Lung (tissue), 12 donors: ENCODE results near the gene CAND2. TPM values are rescaled to one million over a fixed set of nuclear protein-coding genes. Genes with fewer than 3 reads are reported as not detected.
A peak's percentile ranks its signal among the peaks of the same experiment; 100 is the strongest.

ENCODE experiments used
- ATAC-seq: fragments of 200-7000 bp; cut with Tn5 transposase; one replicate; pipeline ENCODE4 v1.9.1; 2020; ENCODE audit warnings: moderate number of reproducible peaks; ENCODE audit not compliant: insufficient read depth, low FRiP score
- DNase-seq, 3 donors: peaks; one replicate each; pipeline ENCODE4 v3.0.0-alpha.2; 2013 to 2017
- H3K27ac ChIP-seq, 2 donors: one replicate each; pipeline ENCODE4 v1.5.1; 2013; ENCODE audit warnings: mild to moderate bottlenecking in 2 of 2, moderate library complexity in 2 of 2, control low read depth in 1 of 2, inconsistent platforms in 1 of 2, low read depth in 1 of 2, low read length in 1 of 2
- H3K27me3 ChIP-seq, 3 donors: one replicate each; pipeline ENCODE4 v1.5.1; 2013; ENCODE audit warnings: low read length in 2 of 3; ENCODE audit not compliant: control insufficient read depth in 3 of 3, insufficient read depth in 3 of 3
- H3K36me3 ChIP-seq, 4 donors: one replicate each; pipeline ENCODE4 v1.5.1; 2013; ENCODE audit warnings: low read length in 4 of 4, mild to moderate bottlenecking in 1 of 4, moderate library complexity in 1 of 4; ENCODE audit not compliant: control insufficient read depth in 4 of 4, insufficient read depth in 4 of 4
- H3K4me1 ChIP-seq, 5 donors: one replicate each; pipeline ENCODE4 v1.5.1; 2013; ENCODE audit warnings: low read length in 5 of 5, mild to moderate bottlenecking in 2 of 5, moderate library complexity in 1 of 5; ENCODE audit not compliant: control insufficient read depth in 5 of 5, insufficient read depth in 5 of 5
- H3K4me3 ChIP-seq: one replicate; pipeline ENCODE4 v1.5.1; 2013; ENCODE audit warnings: mild to moderate bottlenecking, control low read depth, moderate library complexity
- H3K9ac ChIP-seq, 2 donors: one replicate each; pipeline ENCODE4 v1.5.1; 2013; ENCODE audit warnings: low read length in 2 of 2, control low read depth in 1 of 2; ENCODE audit not compliant: insufficient read depth in 1 of 2
- H3K9me3 ChIP-seq, 4 donors: one replicate each; pipeline ENCODE4 v1.5.1; 2013; ENCODE audit warnings: low read length in 3 of 4, mild to moderate bottlenecking in 1 of 4, moderate library complexity in 1 of 4; ENCODE audit not compliant: control insufficient read depth in 4 of 4, insufficient read depth in 3 of 4
- CTCF ChIP-seq: IDR thresholded peaks from 2 replicates; pipeline ENCODE4 v1.5.1; 2012; ENCODE audit warnings: mild to moderate bottlenecking; ENCODE audit errors: control extremely low read depth, extremely low read depth
- WGBS, 2 donors: extraction: QIAGEN DNeasy Blood & Tissue Kit; methylation state at CpG; one replicate each; pipeline ENCODE4 v1.1.7; 2013; 5-methylcytosine and 5-hydroxymethylcytosine counted together
- polyA plus RNA-seq, 2 donors: library from polyadenylated mRNA; stranded (reverse); fragments of 200-250 nt; gene quantifications; one replicate each; pipeline ENCODE4 v1.2.1, GENCODE V29; 2013
- total RNA-seq, 2 donors: library from RNA; depleted of rRNA in 1 of 2; stranded (reverse); fragments of >200 nt in 1 of 2; gene quantifications; one replicate each; pipeline ENCODE4 v1.2.1, GENCODE V29; 2014 to 2021
- donor health status: control.
- donor health status: control.
- donor health status: Bipolar disorder and iron deficiency.
- donor health status: healthy.
- donor health status: DM: yes; HTN: yes; CAD: no.

Gene CAND2
- total and polyA plus RNA-seq, 4 donors: 1.0 to 5.9 (median 3.6) TPM

DNA sequence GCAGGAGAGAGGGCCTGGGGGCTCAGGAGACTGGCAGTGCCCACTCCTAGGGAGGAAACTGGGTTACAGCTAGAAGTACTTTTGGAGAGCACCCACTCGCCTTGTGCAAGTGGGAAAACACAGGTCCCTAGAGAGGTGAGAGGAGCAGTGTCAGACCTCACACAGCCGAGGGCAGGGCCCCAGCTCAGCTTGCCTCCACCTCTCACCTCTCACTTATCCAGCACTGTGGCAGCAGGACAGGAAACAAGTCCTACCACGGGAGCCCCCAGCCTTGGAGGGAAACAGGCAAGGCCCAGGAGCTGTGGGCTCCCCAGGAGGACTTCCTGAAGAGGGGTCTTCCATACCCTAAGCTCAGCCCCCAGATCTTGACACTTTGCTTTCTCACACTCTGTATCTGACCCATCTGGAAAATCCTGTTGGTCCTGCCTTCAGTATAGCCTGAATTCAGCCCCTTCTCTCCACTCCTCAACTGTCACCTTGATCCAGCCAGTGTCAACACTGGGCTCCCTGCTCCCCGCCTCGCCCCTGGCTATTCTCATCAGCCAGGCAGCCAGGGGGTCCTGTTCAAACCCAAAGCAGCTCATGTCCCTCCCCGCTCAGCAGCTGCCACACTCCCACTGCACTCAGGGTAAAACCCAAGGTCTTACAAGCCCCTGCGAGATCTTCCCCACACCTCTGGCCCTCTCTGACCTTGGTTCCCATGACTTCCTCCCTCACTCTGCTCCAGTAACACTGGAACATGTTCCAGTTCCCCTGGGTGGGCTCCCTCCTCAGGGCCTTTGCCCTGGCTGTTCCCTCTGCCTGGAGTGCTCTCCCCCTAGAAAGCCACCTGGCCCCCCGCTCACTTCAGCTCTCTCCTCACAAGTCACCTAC, 36.6 kb upstream of the CAND2 start:
- no peaks in the 10 kb centered on the region for H3K36me3 ChIP-seq
- no peak overlapping the region for H3K27ac ChIP-seq
- H3K4me1 ChIP-seq: peaks cover 0 to 14% (median 10%) of the 10 kb centered on the region in 5 donors
- H3K27me3 ChIP-seq: no peaks in the 10 kb centered on the region
- H3K4me3 ChIP-seq: no peak overlapping the region
- ATAC-seq (no peak), DNase-seq (peak in 1 of 3 donors; percentile 36)
- WGBS, 2 donors: 73 to 80% methylated on average over 8 of the region's 8 CpGs
- H3K9me3 ChIP-seq: no peaks in the 10 kb centered on the region
- H3K9ac ChIP-seq: no peak overlapping the region
- no peak for TF ChIP-seq CTCF

DNA sequence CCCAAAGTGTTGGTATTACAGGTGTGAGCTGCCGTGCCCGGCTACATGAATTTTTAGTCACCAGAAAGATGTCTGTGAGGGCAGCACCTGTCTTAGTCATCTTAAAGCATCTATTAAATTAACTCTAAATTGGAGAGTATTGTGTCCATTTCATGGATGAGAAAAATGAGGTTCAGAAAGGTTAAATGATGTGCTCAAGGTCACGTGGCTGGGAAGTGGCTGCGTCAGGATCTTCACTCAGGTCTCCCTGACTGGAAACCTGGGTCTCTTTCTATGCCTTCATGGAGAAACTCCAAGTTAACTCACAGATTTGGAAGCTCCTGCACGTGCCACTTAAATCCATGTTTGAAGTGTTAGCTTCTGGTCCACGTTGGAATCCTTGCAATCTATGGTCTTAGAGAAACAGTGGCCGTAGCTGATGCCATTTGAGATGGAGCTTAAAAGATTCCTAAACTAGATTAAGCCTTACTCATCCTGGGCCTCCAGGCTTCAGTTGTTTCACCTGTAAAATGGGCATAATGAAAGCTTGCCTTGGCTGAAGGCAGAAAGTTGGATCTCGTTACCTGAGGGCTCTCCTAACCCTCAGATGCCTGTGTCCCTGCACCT, 32.2 kb upstream of the CAND2 start:
- Histone ChIP-seq H3K4me3 (no peak overlapping the region), H3K27me3 (no peaks in the 10 kb centered on the region), H3K36me3 (no peaks in the 10 kb centered on the region), H3K27ac (no peak overlapping the region), H3K4me1 (peaks cover 0 to 7% (median 2%) of the 10 kb centered on the region in 5 donors), H3K9me3 (no peaks in the 10 kb centered on the region), H3K9ac (no peak overlapping the region)
- 78 to 87% methylated on average over 8 of the region's 8 CpGs for WGBS, 2 donors
- DNase-seq (no peak), ATAC-seq (no peak)
- TF ChIP-seq CTCF: no peak

DNA sequence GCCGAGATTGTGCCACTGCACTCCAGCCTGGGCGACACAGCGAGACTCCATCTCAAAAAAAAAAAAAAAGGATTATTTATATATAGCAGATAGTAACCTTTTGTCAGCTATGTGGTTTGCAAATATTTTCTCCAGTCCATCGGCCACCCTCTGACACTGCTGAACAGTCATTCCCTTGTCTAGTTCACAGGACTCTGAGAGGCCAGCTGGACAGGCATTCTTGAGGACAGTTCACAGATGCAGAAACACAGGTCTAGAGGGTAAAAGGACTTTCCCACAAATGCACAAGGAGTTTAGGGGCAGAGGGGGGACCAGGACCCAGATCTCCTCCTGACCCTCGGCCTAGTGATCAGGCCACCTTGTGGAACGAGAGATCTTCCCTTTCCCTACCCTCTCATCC, 29.9 kb upstream of the CAND2 start:
- Histone ChIP-seq H3K27ac (no peak overlapping the region), H3K4me3 (no peak overlapping the region), H3K27me3 (no peaks in the 10 kb centered on the region), H3K9ac (no peak overlapping the region), H3K4me1 (peaks cover 0 to 2% (median 0%) of the 10 kb centered on the region in 5 donors), H3K36me3 (no peaks in the 10 kb centered on the region), H3K9me3 (no peaks in the 10 kb centered on the region)
- DNase-seq (no peak), ATAC-seq (no peak)
- 91 to 92% methylated on average over 6 of the region's 6 CpGs for WGBS, 2 donors
- TF ChIP-seq CTCF: no peak
